ENCODE measurements around the gene LCE2A.
"Not testable (repeated sequence)": the region's sequence is repeated elsewhere in the genome, so short reads cannot be mapped to it uniquely, and the experiment has no call there.

LCE2A gene

DNA sequence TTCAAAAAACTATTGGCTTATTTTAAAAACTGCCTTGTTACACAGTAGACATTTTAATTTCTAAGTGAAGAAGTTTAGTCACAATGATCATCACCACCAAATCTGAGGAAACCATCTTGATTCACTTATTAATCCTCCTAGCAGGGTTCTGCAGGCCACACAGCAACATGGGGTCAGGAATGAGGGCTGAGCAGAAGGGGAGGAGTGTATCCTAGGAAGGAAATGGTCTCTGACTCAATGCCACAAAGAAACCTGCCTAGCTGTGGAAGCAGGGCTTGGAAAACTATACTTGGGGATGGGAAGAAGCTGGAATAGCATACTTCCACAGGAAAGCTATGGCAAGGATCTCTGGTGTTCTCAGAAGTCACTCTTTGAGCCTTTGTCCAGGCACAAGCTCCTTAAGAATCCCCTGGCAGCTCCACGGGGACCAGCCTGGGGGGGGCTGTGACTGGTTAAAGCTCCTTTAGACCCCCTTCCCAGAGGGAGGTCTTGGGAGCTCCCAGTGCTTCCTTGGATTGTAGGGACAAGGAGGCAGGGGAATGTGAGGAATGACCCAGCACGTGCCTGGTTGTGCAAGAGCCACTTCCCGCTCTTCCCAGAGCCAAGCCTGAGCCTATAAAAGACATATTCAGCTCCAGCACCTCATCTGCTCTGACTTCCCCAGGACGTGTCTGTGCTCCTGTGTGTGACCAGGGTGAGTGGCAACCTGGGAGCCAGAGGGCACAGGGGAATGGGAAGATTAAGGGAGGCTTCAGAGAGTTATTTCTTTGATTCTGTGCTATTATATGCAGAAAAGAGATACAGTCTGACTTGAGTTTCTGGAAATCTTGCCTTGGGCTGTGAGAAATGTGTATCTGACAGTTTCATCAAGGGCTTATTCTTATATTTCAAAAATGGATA, at the start of gene LCE2A:
TSS of gene LCE2A (plus strand) at position 645 of the 900 bp plus-strand sequence. CDS start 557 bp downstream, outside the sequence.
- Histone ChIP-seq H3K27me3 (replicated peaks; ENCODE audit: control insufficient read depth, insufficient read depth, low read length) (no peaks in the 10 kb centered on the region), H3K4me1 (ENCODE audit: control insufficient read depth, insufficient read depth, low read length) (no peaks in the 10 kb centered on the region), H3K9me3 (ENCODE audit: control insufficient read depth, low read length) (no peaks in the 10 kb centered on the region), H3K9ac (ENCODE audit: low read length) (no peak within 1 kb of the TSS), H3K36me3 (ENCODE audit: control insufficient read depth, insufficient read depth, low read length, severe bottlenecking) (no peaks in the 10 kb centered on the region), H3K4me3 (ENCODE audit: low read length) (no peak within 1 kb of the TSS)
- no peak for DNase-seq (ENCODE audit: low read depth)

DNA sequence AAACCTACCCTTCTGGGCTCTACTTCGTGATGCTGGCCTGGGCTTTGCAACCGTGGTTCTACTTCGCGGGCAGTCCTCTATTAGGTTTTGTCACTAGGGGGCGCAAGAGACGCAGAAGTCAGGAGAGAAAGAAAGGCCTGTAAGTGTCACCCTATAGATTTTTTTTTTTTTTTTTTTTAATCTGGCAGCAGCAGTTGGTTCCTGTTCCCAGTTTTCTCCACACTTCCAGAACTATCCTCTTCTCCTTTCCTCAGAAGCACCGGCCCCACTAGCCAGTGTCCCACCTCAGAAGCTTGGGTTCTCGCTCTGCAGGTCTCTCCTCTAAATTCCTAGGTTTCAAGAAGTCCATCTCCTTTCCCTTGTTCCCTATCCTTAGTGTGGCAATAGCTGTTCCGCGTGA, 44.0 kb upstream of the LCE2A start:
- Histone ChIP-seq H3K9me3 (ENCODE audit: control insufficient read depth, low read length) (no peaks in the 10 kb centered on the region), H3K9ac (ENCODE audit: low read length) (no peak overlapping the region), H3K4me1 (ENCODE audit: control insufficient read depth, insufficient read depth, low read length) (no peaks in the 10 kb centered on the region), H3K36me3 (ENCODE audit: control insufficient read depth, insufficient read depth, low read length, severe bottlenecking) (no peaks in the 10 kb centered on the region), H3K4me3 (ENCODE audit: low read length) (no peak overlapping the region), H3K27me3 (replicated peaks; ENCODE audit: control insufficient read depth, insufficient read depth, low read length) (no peaks in the 10 kb centered on the region)
- peak; percentile 37 for DNase-seq (ENCODE audit: low read depth)

GRCh38 chr1:152656459-152656858, 41.7 kb upstream of the LCE2A start:
- DNase-seq (ENCODE audit: low read depth): no peak
- H3K9ac ChIP-seq (ENCODE audit: low read length): no peak overlapping the region
- H3K9me3 ChIP-seq (ENCODE audit: control insufficient read depth, low read length): no peaks in the 10 kb centered on the region
- no peaks in the 10 kb centered on the region for H3K27me3 ChIP-seq (replicated peaks; ENCODE audit: control insufficient read depth, insufficient read depth, low read length)
- no peak overlapping the region for H3K4me3 ChIP-seq (ENCODE audit: low read length)
- H3K36me3 ChIP-seq (ENCODE audit: control insufficient read depth, insufficient read depth, low read length, severe bottlenecking): no peaks in the 10 kb centered on the region
- H3K4me1 ChIP-seq (ENCODE audit: control insufficient read depth, insufficient read depth, low read length): no peaks in the 10 kb centered on the region

- H3K4me1 ChIP-seq (ENCODE audit: control insufficient read depth, insufficient read depth, low read length): no peaks in the 10 kb centered on the region
- H3K9ac ChIP-seq (ENCODE audit: low read length): no peak overlapping the region
- no peaks in the 10 kb centered on the region for H3K27me3 ChIP-seq (replicated peaks; ENCODE audit: control insufficient read depth, insufficient read depth, low read length)
- DNase-seq (ENCODE audit: low read depth): no peak
- H3K36me3 ChIP-seq (ENCODE audit: control insufficient read depth, insufficient read depth, low read length, severe bottlenecking): no peaks in the 10 kb centered on the region
- H3K4me3 ChIP-seq (ENCODE audit: low read length): no peak overlapping the region
- H3K9me3 ChIP-seq (ENCODE audit: control insufficient read depth, low read length): no peaks in the 10 kb centered on the region
Observed at GRCh38 chr1:152657677-152658076, 40.5 kb upstream of the LCE2A start.

GRCh38 chr1:152658649-152659048, 39.5 kb upstream of the LCE2A start:
- no peaks in the 10 kb centered on the region for H3K27me3 ChIP-seq (replicated peaks; ENCODE audit: control insufficient read depth, insufficient read depth, low read length)
- no peak for DNase-seq (ENCODE audit: low read depth)
- H3K4me1 ChIP-seq (ENCODE audit: control insufficient read depth, insufficient read depth, low read length): no peaks in the 10 kb centered on the region
- H3K4me3 ChIP-seq (ENCODE audit: low read length): no peak overlapping the region
- H3K36me3 ChIP-seq (ENCODE audit: control insufficient read depth, insufficient read depth, low read length, severe bottlenecking): no peaks in the 10 kb centered on the region
- H3K9me3 ChIP-seq (ENCODE audit: control insufficient read depth, low read length): no peaks in the 10 kb centered on the region
- H3K9ac ChIP-seq (ENCODE audit: low read length): no peak overlapping the region

GRCh38 chr1:152663098-152663497, 35.0 kb upstream of the LCE2A start, which contains the start of gene LCE2D:
LCE2D (plus strand) TSS chr1:152663380; CDS start chr1:152664106, 726 bp downstream.
- no peak within 1 kb of the TSS for H3K4me3 ChIP-seq (ENCODE audit: low read length)
- no peaks in the 10 kb centered on the region for H3K36me3 ChIP-seq (ENCODE audit: control insufficient read depth, insufficient read depth, low read length, severe bottlenecking)
- H3K9me3 ChIP-seq (ENCODE audit: control insufficient read depth, low read length): no peaks in the 10 kb centered on the region
- DNase-seq (ENCODE audit: low read depth): no peak
- H3K27me3 ChIP-seq (replicated peaks; ENCODE audit: control insufficient read depth, insufficient read depth, low read length): no peaks in the 10 kb centered on the region
- no peaks in the 10 kb centered on the region for H3K4me1 ChIP-seq (ENCODE audit: control insufficient read depth, insufficient read depth, low read length)
- H3K9ac ChIP-seq (ENCODE audit: low read length): no peak within 1 kb of the TSS

DNA sequence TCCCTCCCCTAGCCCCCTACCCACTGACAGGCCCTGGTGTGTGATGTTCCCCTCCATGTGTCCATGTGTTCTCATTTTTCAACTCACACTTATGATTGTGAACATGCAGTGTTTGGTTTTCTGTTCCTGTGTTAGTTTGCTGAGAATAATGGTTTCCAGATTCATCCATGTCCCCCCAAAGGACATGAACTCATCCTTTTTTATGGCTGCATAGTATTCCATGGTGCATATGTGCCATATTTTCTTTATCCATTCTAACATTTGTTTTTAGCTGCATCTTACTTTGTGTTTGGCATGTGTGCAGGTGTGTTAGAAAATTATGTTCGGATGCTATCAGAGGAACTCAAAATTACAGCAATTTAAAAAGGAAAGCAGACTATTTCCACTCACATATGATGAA, 32.0 kb upstream of the LCE2A start:
- not testable (repeated sequence) for H3K36me3 ChIP-seq (ENCODE audit: control insufficient read depth, insufficient read depth, low read length, severe bottlenecking); H3K27me3 ChIP-seq (replicated peaks; ENCODE audit: control insufficient read depth, insufficient read depth, low read length); H3K4me3 ChIP-seq (ENCODE audit: low read length); H3K9me3 ChIP-seq (ENCODE audit: control insufficient read depth, low read length); H3K9ac ChIP-seq (ENCODE audit: low read length); H3K4me1 ChIP-seq (ENCODE audit: control insufficient read depth, insufficient read depth, low read length); DNase-seq (ENCODE audit: low read depth)

- Histone ChIP-seq H3K4me3 (ENCODE audit: low read length) (no peak overlapping the region), H3K9ac (ENCODE audit: low read length) (no peak overlapping the region), H3K27me3 (replicated peaks; ENCODE audit: control insufficient read depth, insufficient read depth, low read length) (no peaks in the 10 kb centered on the region), H3K4me1 (ENCODE audit: control insufficient read depth, insufficient read depth, low read length) (no peaks in the 10 kb centered on the region), H3K9me3 (ENCODE audit: control insufficient read depth, low read length) (no peaks in the 10 kb centered on the region), H3K36me3 (ENCODE audit: control insufficient read depth, insufficient read depth, low read length, severe bottlenecking) (no peaks in the 10 kb centered on the region)
- no peak for DNase-seq (ENCODE audit: low read depth)
Observed at GRCh38 chr1:152667648-152668047, 30.5 kb upstream of the LCE2A start.

- no peaks in the 10 kb centered on the region for H3K36me3 ChIP-seq (ENCODE audit: control insufficient read depth, insufficient read depth, low read length, severe bottlenecking)
- no peak overlapping the region for H3K9ac ChIP-seq (ENCODE audit: low read length)
- H3K27me3 ChIP-seq (replicated peaks; ENCODE audit: control insufficient read depth, insufficient read depth, low read length): no peaks in the 10 kb centered on the region
- DNase-seq (ENCODE audit: low read depth): no peak
- no peak overlapping the region for H3K4me3 ChIP-seq (ENCODE audit: low read length)
- H3K4me1 ChIP-seq (ENCODE audit: control insufficient read depth, insufficient read depth, low read length): no peaks in the 10 kb centered on the region
- no peaks in the 10 kb centered on the region for H3K9me3 ChIP-seq (ENCODE audit: control insufficient read depth, low read length)
Observed at GRCh38 chr1:152673016-152673415, 25.1 kb upstream of the LCE2A start.

GRCh38 chr1:152674983-152675382, 23.2 kb upstream of the LCE2A start, which contains the start of gene LCE2C:
LCE2C (plus strand) TSS chr1:152675279; CDS start chr1:152676016, 737 bp downstream.
- H3K4me1 ChIP-seq (ENCODE audit: control insufficient read depth, insufficient read depth, low read length); H3K9ac ChIP-seq (ENCODE audit: low read length); H3K36me3 ChIP-seq (ENCODE audit: control insufficient read depth, insufficient read depth, low read length, severe bottlenecking); H3K4me3 ChIP-seq (ENCODE audit: low read length); H3K27me3 ChIP-seq (replicated peaks; ENCODE audit: control insufficient read depth, insufficient read depth, low read length); H3K9me3 ChIP-seq (ENCODE audit: control insufficient read depth, low read length); DNase-seq (ENCODE audit: low read depth): not testable (repeated sequence)

GRCh38 chr1:152679459-152679858, 18.7 kb upstream of the LCE2A start:
- H3K9me3 ChIP-seq (ENCODE audit: control insufficient read depth, low read length): no peaks in the 10 kb centered on the region
- H3K4me1 ChIP-seq (ENCODE audit: control insufficient read depth, insufficient read depth, low read length): no peaks in the 10 kb centered on the region
- H3K36me3 ChIP-seq (ENCODE audit: control insufficient read depth, insufficient read depth, low read length, severe bottlenecking): no peaks in the 10 kb centered on the region
- no peak for DNase-seq (ENCODE audit: low read depth)
- no peak overlapping the region for H3K9ac ChIP-seq (ENCODE audit: low read length)
- H3K27me3 ChIP-seq (replicated peaks; ENCODE audit: control insufficient read depth, insufficient read depth, low read length): no peaks in the 10 kb centered on the region
- no peak overlapping the region for H3K4me3 ChIP-seq (ENCODE audit: low read length)
